T-helper 22 cell (primary cell): ENCODE data around the gene NOM1.
"Not testable (repeated sequence)": the region's sequence is repeated elsewhere in the genome, so short reads cannot be mapped to it uniquely, and the experiment has no call there.

ENCODE experiments used
- DNase-seq: peaks from one replicate; pipeline ENCODE4 v3.0.0-alpha.2; 2020; ENCODE audit warnings: low read depth

Gene NOM1

DNA sequence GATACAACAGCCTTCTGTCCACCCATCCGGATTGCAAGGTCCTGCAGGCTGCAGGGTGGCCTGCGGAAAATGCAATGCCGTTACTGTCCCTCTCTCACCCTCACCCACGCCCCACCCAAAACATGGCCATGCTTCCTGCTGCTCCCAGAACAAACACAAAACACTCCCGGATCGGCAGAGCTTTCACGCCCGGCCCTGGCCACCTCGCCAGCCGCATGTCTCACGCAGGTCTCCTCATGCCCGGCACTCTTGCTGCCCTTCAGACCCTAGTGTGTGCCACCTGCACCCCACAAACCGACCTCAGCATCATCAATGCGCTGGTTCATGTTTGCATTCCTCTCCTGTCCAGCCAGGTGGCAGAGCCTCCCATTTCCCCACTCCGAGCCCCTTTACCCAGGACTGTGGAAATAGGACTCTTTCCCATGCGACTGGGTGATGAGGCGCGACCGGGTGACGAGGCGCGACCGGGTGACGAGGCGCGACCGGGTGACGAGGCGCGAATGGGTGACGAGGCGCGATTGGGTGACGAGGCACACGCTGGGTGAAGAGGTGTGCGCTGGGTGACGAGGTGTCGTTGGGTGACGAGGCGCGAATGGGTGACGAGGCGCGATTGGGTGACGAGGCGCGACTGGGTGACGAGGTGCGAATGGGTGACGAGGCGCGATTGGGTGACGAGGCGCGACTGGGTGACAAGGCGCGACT, 8.9 kb upstream of the NOM1 start:
- no peak for DNase-seq

DNA sequence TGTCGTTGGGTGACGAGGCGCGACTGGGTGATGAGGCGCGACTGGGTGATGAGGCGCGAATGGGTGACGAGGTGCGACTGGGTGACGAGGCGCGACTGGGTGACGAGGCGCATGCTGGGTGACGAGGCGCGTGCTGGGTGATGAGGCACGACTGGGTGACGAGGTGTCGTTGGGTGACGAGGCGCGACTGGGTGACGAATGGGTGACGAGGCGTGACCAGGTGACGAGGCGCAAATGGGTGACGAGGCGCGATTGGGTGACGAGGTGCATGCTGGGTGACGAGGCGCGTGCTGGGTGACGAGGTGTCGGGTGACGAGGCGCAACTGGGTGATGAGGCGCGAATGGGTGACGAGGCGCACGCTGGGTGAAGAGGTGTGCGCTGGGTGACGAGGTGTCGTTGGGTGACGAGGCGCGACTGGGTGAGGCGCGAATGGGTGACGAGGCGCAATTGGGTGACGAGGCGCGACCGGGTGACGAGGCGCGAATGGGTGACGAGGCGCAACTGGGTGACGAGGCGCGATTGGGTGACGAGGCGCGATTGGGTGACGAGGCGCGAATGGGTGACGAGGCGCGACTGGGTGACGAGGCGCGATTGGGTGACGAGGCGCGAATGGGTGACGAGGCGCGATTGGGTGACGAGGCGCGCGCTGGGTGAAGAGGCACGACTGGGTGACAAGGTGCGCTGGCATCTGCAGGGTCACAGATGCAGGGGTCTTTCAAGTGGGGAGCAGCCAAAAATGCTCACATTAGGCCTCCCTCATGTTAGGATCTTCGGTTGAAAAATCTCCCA, 7.9 kb upstream of the NOM1 start:
- DNase-seq = no peak

DNA sequence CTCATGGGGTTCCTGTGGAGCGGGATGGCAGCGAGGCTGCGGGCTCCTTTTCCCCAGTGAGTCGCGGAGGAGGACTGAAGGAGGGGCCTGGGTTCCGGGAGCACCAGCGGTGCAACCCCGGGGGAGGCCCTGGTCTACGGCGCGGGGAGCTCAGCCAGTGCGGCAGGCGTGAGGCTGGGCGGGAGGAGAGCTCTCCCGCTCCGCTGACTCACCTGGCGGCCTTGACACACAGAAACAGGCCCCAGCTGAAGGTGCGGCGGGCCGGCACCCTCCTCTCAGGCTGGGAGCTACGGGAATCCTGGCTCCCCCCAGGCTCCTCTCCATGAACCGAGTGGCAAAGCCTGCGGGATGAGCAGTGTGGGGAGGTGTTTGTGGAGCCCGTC, 6.8 kb upstream of the NOM1 start:
- DNase-seq = no peak

DNA sequence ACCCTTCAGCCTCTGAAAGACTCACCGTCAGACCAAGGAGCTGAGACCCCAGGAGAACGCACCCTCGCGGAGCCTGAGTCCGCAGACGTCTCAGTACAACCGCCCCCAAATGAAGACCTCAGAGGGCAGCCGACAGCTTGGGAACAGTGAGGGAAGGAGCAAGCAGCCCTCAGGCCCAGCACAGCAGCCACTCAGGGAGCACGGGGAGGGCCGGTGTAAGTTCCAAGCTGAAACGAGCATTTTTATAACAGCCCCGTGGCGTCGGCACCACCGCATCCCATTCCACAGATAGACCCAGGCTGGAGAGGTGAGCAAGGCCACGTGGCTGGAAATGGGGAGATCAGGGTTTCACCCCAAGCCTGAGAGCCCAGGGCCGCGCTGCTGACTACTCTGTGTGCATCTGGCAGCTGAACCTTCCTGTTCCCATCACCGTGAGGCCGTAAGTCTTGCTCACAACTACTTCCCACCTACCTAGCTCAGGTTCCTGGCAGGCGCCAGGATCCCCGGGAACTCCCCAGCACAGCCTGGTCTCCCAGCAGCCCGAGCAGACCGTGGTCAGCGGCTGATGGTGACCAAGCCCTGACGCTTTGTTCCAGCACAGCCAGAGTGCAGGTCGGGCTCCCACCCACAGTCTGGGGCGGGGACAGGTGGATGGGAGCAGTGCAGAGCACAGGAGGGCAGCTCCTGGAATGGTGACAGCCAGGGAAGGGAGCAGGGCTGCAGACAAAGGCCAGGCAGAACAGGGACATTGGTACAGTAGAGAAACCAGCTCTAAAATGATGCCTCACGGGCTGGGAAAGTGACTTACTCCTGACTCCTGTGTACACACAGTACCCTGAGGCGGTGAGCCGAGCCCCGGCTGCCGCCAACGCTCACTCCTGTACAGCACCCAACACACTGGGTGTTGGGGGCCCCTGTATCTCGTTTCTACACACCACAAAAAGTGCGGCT, 6.1 kb upstream of the NOM1 start:
- DNase-seq = no peak

DNA sequence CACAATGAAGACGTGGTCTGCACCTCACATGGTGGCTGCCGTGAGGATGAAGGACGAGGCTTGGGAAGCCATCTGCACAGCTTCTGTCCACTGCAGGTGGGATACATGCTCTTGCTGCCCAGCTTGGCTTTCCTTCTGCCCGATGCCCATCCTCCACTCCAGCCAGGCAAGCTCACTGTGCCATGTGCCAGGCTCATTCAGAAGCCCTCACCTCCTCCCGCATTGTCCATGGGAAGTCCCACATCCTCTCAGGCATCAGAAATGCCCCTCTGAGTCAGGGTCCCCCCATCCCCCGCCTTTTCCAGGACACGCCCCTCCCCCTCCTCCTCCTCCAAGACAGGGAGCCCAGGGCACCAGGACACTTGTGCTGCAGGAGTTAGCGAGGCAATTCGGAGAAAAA, 4.6 kb upstream of the NOM1 start:
- DNase-seq = no peak

DNA sequence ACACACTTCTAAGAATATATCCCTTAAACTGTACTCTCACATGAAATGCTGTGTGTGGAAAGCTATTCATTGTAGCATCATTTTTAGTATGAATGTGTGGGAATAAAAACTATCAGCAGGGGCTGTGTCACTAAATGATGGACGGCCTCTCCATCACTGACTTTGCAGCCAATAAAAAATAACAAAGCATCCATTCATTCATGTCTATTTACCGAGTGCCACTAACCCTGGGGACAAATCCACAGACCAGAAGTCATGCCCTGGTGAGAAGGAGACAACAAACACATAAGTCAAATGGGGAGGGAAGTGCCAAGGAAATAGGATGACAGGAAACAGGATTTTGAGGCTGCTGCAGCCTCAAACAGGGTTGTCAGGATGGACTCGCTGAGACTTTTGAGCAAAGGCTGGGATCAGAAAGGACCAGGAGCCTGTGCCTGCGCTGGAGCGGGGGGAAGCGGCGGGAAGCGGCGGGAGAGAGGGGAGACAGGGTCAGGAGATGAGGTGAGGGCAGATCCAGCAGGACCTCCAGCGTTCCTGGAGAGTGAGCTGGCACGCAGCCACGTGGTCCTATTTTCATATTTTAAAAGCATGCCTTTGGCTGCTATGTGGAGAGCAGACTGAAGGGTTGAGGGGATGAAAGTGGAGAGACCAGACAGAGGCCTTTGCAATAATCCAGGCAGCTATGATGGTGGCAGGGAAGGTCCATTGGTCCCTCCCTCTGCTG, 2.2 kb upstream of the NOM1 start:
- DNase-seq = no peak

DNA sequence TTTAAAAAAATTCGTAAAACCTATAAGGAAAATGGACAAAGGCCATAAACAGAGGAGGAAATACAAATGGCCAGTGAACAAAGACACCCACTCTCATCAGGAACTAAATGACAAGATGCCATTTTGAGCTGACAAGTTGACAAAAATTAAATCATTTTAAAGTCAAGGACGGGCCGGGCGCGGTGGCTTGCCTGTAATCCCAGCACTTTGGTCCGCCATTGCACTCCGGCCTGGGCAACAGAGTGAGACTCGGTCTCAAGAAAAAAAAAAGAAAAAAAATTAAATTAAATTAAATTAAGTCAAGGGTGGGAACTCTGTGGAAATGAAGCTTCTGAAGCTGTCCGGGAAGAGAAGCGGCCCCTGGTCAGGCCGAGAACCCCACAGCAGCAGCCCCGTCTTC, 1.2 kb upstream of the NOM1 start:
- DNase-seq = no peak

DNA sequence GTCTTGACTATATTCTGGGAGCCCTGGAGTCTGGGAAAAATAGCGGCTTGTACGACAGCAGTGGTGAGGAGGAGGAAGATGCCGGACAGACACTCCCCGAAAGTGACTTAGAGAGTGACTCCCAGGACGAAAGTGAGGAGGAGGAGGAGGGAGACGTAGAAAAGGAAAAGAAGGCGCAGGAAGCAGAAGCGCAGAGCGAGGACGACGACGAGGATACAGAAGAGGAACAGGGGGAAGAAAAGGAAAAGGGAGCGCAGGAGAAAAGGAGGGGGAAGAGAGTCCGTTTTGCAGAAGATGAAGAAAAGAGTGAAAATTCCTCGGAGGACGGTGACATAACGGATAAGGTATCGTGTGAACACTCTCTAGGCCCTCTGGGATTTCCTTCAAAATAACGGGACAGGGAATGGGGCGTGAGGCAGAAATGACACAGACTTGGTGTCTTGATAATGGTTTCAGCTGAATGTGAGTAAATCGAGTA, 908 bp downstream of the NOM1 start:
- no peak for DNase-seq

DNA sequence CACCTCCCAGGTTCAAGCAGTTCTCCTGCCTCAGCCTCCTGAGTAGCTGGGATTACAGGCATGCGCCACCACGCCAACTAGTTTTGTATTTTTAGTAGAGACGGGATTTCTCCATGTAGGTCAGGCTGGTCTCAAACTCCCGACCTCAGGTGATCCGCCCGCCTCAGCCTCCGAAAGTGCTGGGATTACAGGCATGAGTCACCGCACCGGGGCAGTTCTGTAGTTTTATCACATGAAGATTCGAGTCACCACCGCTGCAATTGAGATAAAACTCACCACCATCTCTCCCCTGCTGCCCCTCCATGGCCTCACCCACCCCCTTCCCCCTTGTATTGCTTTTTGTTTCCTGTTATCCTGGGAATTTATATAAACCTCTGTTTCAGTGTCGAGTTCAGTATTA, 3.7 kb downstream of the NOM1 start:
- DNase-seq = not testable (repeated sequence)

DNA sequence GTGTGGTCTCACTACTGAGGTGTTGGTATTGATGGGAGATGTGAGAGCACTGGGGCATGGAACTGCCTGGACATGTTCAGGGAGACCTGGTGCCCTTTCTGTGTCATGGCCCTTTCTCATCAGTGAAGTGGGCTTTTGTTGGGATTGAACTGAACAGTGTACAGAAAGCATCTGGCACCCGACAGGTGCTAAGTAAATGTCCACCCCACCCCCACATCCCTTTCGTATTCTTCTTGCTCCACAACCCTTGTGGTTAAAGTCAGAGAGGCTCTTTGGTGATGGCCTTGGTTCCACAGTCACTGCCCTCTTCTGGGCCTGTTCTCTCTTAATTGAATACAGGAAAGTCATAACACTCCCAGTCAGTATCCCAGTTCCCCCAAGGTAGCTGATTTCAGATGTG, 5.4 kb downstream of the NOM1 start:
- no peak for DNase-seq

DNA sequence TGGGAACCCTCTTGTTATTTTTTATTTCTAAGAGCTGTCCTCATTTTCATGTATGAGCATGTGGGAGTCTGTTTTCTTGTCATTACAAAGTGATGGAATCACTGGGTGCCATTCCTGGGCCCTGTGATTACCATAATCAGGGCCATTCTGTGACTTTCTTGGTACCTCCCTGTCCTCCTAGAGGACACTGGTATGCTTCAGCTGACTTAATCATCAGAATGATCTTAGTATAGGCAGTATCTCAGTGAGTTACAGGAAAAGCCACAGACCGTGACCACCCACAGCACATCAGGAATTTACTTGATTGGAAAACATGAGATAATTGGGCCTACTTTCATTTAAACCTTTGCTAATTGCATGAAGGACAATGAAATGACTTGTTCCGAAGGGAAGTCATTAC, 7.2 kb downstream of the NOM1 start:
- no peak for DNase-seq

DNA sequence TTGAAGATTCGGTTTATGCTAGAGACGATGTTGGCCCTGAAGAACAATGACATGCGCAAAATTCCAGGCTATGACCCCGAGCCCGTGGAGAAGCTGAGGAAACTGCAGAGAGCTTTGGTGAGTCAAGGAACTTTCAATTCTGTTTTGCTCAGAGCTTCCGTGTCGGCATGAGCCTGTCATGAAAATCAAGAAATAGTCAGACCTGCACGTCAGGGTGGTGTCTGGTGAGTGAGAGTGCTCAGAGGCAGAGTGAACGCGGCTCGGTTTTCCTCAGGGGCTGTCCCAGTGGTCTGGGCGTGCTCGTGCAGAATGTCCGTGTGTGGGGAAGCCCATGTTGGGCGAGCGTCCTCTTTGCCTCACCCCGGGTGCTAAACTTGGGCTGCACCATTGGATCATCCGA, 12.6 kb downstream of the NOM1 start:
- no peak for DNase-seq

DNA sequence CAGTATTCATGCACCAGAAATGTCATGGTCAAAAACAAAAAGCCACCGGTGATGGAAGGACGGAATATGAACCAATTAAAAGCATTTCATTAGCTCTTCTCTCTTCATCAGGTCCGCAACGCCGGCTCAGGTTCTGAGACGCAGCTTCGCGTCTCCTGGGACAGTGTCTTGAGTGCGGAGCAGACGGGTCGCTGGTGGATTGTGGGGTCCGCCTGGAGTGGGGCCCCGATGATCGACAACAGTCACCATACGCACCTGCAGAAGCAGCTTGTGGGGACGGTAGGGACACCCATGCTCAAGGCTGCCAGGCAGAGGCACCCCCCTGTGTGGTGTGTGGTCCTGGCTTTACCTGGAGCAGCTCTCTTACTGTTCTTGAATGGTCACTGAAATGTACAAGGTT, 13.4 kb downstream of the NOM1 start:
- DNase-seq = no peak

DNA sequence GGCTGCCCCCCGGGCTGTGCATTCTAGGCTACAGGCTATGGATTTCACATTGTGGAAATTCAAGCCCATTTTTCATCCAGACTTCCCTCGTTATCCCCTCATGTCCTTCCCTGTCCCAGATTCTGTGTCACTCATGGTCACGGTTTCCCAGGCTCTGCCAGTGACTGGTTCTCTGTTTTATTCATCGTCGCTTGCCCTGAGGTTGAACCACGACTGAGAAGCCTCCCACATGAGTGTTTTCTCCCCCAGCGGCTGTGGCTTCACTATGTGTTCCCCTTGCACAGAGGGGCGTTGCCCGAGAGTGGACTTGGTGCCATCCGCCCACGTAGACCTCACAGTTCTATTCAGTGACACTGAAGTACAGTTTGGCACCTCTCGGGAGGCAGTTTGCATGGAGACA, 14.0 kb downstream of the NOM1 start:
- no peak for DNase-seq

DNA sequence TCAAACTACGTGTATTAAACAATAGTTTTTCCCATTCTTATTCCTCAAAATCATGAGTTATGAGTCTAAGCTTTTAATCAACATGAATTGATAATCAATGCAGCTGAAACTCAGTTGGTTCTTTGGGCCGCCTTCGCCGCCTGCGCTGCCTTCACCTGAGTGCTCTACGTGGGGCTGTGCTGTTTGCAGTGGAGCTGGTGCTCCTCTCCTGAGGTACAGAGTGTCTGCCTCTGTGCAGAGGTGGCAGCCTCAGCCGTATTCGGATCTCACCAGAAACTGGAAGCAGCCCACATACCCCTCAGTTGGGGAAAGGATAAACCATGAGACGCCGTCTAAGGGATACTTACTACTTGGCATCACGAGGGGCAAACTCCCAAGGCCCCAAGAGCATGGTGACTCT, 15.5 kb downstream of the NOM1 start:
- DNase-seq = no peak

DNA sequence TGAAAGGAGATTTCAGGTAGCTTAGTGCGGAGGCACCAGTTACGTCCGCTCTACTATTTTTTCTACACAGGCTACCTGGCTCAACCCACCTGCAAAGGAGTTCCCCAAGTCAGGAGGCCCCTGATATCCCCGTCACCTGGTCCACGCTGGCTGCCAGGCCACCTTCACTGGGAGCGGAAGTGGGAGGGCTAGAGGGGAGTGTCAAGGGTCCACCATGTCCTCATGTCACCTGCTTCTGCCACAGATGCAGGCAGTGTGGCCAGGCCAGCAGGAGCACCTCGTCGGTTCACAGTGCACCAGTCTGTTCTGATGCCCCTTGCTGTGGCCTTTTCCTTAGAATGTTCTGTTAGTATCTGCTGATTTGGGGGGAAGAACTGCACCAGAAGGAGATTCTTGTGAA, 16.9 kb downstream of the NOM1 start:
- DNase-seq = no peak

DNA sequence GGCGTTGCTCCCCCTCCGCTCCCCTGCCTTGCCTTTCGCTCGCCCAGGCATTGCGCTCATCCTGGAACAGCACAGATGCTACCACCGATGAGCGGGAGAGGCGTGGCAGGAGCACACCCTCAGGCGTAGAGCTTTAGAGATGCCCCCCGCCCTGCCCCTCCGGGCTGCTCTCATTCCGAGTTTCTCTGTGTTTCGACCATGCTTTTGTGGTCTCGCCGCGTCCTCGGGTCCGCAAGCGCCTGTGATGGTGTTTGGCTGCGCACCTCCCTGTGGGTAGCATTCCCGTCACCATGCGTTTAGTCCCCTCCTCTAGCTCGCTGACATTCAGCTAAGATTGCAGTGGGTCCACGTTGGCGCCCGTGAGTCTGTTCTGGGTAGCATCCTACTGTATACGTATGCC, 18.7 kb downstream of the NOM1 start:
- DNase-seq = no peak

DNA sequence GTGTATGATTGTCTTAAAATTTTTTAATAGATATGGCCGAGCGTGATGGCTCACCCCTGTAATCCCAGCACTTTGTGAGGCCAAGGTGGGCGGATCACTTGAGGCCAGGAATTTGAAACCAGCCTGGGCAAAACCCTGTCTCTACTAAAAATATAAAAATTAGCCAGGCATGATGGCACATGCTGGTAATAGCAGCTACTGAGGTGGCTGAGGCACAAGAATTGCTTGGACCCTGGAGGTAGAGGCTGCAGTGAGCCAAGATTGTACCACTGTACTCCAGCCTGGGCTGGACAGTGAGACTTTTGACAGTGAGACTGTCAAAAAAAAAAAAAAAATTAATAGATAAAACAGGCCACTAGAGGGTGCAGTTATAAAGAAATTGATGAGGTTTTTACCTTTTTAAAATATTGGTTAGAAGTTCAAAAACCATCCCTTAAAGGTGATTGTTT, 20.5 kb downstream of the NOM1 start:
- DNase-seq = no peak

DNA sequence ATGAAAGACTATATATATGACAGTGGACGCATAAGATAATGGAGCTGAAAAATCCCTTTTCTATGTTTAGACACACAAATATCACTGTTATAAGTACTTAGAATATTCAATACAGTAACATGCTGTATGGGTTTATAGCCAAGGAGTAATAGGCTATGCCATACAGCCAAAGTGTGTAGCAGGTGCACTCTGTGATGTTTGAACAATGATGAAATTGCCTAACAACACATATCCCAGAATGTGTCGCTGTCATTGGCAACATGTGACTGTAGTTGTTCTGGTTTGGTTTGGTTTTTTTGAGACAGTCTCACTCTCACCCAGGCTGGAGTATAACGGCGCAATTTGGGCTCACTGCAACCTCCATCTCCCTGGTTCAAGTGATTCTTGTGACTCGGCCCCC, 26.1 kb downstream of the NOM1 start:
- no peak for DNase-seq

DNA sequence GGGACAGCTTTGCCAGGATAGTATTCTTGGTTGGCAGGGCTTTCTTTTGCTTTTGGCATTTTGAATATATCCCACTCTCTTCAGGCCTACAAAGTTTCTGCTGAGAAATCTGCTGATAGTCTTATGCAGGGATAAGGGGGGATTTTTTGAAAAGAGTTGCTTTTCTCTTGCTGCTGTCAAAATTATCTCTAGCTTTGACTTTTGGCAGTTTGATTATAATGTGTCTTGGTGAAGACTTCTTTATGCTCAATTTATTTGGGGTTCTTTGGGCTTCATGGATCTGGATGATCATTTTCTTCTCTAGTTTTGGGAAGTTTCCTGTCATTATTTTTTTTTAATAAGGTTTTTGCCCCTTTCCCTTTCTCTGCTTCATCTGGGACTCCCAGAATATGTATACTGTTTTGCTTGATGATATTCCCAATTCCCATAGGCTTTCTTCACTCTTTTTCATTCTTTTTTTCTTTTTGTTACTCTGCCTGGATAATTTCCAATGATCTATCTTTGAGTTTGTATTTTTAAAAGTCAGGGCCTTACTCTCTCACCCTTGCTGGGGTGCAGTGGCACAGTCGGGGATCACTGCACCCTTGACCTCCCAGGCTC, 29.6 kb downstream of the NOM1 start:
- no peak for DNase-seq

DNA sequence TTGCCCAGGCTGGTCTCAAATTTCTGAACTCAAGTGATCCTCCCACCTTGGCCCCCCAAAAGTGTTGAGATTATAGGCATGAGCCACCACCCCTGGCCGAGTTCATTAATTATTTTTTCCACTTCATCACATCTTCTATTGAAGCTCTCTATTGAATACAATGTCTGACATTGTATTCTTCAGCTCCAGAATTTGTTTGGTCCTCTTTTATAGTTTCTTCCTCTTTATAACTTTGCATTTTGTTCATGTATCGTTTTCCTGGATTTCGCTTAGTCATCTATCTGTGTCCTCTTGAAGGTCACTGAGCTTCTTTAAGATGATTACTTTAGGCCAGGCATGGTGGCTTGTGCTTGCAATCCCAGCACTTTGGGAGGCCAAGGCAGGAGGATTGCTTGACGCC, 30.2 kb downstream of the NOM1 start:
- DNase-seq = no peak
